HepG2 (cell line): ENCODE results near the gene PALM. TPM values are rescaled to one million over a fixed set of nuclear protein-coding genes. Genes with fewer than 3 reads are reported as not detected.

Experiments used
- ATAC-seq: fragments of 200-7000 bp; cut with Tn5 transposase; 3 replicates; pipeline ENCODE4 v1.9.1; 2020; ENCODE audit warnings: mild to moderate bottlenecking, moderate library complexity
- BruUV-seq: library from RNA; stranded (reverse); fragments of 400-500 nt; replicated peaks from 2 replicates; lab custom pipeline; 2021; lab: Mats Ljungman, UMichigan
- CTCF ChIA-PET: fragments of 300-600 bp; formaldehyde crosslinking; extraction: SDS; loops from one replicate; lab custom pipeline; 2021; ENCODE audit warnings: low total read pairs, inconsistent platforms, low intra/inter-chr PET ratio; lab: Yijun Ruan, JAX
- POLR2A ChIA-PET: fragments of 350-600 bp; sonication (Branson Sonifier 250); formaldehyde crosslinking; loops from one replicate; lab custom pipeline; 2020; ENCODE audit warnings: antibody characterized with exemption, inconsistent platforms; lab: Yijun Ruan, JAX
- DNase-seq: peaks from one replicate; pipeline ENCODE4 v3.0.0-alpha.2; 2015; ENCODE audit warnings: low spot score
- FAIRE-seq: peaks from 3 replicates; lab custom pipeline; 2011; peaks lifted over from hg19 to GRCh38; lab: Jason Lieb, UNC
- H2AFZ ChIP-seq: one replicate; pipeline ENCODE4 v1.6.1; 2011; ENCODE audit warnings: low read length, inconsistent platforms
- H3K27ac ChIP-seq: fragments of 300-600 bp; 3 replicates; pipeline ENCODE4 v1.8.0; 2011; ENCODE audit warnings: mixed run types, mild to moderate bottlenecking, mixed read lengths, low read length, inconsistent platforms; ENCODE audit not compliant: insufficient read depth; ENCODE audit errors: extremely low read length
- H3K27me3 ChIP-seq, 2 experiments: fragments of 200-600 bp in 1 of 2; 2 replicates in 1 of 2; 3 replicates in 1 of 2; pipeline versions ENCODE4 v1.6.0 to v1.8.0; 2011; ENCODE audit warnings: low read length in 2 of 2, mild to moderate bottlenecking in 2 of 2, moderate library complexity in 2 of 2, inconsistent platforms in 1 of 2; ENCODE audit not compliant: insufficient read depth in 2 of 2, control insufficient read depth in 1 of 2
- H3K36me3 ChIP-seq, 2 experiments: fragments of 200-600 bp in 1 of 2; replicated peaks in 1 of 2; 2 replicates in 1 of 2; 3 replicates in 1 of 2; pipeline versions ENCODE4 v1.5.1 to v1.8.0; 2011; ENCODE audit warnings: low read length in 2 of 2, inconsistent platforms in 1 of 2; ENCODE audit not compliant: insufficient read depth in 2 of 2, control insufficient read depth in 1 of 2
- H3K4me1 ChIP-seq: 2 replicates; pipeline ENCODE4 v1.5.1; 2012; ENCODE audit warnings: low read length, inconsistent platforms; ENCODE audit not compliant: insufficient read depth
- H3K4me2 ChIP-seq: 2 replicates; pipeline ENCODE4 v1.6.0; 2011; ENCODE audit warnings: low read depth, low read length, inconsistent platforms
- H3K4me3 ChIP-seq, 3 experiments: fragments of 200-600 bp in 1 of 3; sonication (generic), shearing (Covaris generic) in 1 of 3; replicated peaks in 1 of 3; 2 replicates each; pipeline ENCODE4 v1.5.1; 2011 to 2016; ENCODE audit warnings: low read length in 3 of 3, inconsistent platforms in 2 of 3, low read depth in 2 of 3, mild to moderate bottlenecking in 2 of 3, control low read depth in 1 of 3, mixed read lengths in 1 of 3; ENCODE audit not compliant: insufficient read depth in 1 of 3
- H3K79me2 ChIP-seq: one replicate; pipeline ENCODE4 v1.6.1; 2011; ENCODE audit warnings: low read length, inconsistent platforms; ENCODE audit not compliant: insufficient read depth
- H3K9ac ChIP-seq: 2 replicates; pipeline ENCODE4 v1.6.0; 2011; ENCODE audit warnings: mild to moderate bottlenecking, low read depth, low read length, inconsistent platforms; ENCODE audit not compliant: insufficient read depth
- H3K9me3 ChIP-seq: 2 replicates; pipeline ENCODE4 v1.5.1; 2012; ENCODE audit warnings: mild to moderate bottlenecking, low read length
- H4K20me1 ChIP-seq: 2 replicates; pipeline ENCODE4 v1.6.0; 2011; ENCODE audit warnings: inconsistent platforms, mild to moderate bottlenecking, low read length, moderate library complexity; ENCODE audit not compliant: insufficient read depth
- ZBTB38 ChIP-seq: sonication (generic); formaldehyde crosslinking; IDR thresholded peaks from 2 replicates; pipeline ENCODE4 v1.5.1; 2020; ENCODE audit warnings: mild to moderate bottlenecking, missing genetic modification reagents
- WGBS: methylation state at CpG from one replicate; pipeline ENCODE4 v1.1.6; 2017; ENCODE audit warnings: low lambda C conversion rate; 5-methylcytosine and 5-hydroxymethylcytosine counted together
- in situ Hi-C: cut with HindIII; loops from 2 replicates; pipeline ENCODE4 v1.10.0; 2017; ENCODE audit warnings: low pct_unique_long_range_greater_than_20kb; ENCODE audit not compliant: extremely low pct_ligation_motif_present
- intact Hi-C: fragments of 100-400 bp; cut with micrococcal nuclease; formaldehyde crosslinking; loops from one replicate; pipeline ENCODE4 v1.10.0; 2022; ENCODE audit not compliant: unreplicated experiment
- polyA plus RNA-seq, 8 experiments: library from polyadenylated mRNA; depleted of rRNA in 3 of 8; stranded (reverse) in 7 of 8; unstranded in 1 of 8; fragments of >200 nt; fragmentation: Illumina TruSeq in 4 of 8; extraction: Trizol in 4 of 8; gene quantifications; 2 replicates each; pipeline versions ENCODE4 v1.2.1 to v1.2.3, GENCODE V29; 2011 to 2016; ENCODE audit warnings: low read depth in 4 of 8, missing spikeins in 1 of 8, mixed read lengths in 1 of 8; ENCODE audit not compliant: insufficient read depth in 1 of 8
- total RNA-seq, 5 experiments: library from RNA; depleted of rRNA; stranded (reverse); fragments of >200 nt; fragmentation: Illumina TruSeq; extraction: Trizol; gene quantifications; 2 replicates each; pipeline ENCODE4 v1.2.3, GENCODE V29; 2016; ENCODE audit warnings: low read depth in 1 of 5
- TF ChIP-seq, protein P1 (sequence below): sonication (generic); formaldehyde crosslinking; IDR thresholded peaks from 2 replicates; pipeline ENCODE4 v1.4.0; 2020; ENCODE audit warnings: missing genetic modification reagents
- TF ChIP-seq, protein P2 (sequence below): sonication (generic); formaldehyde crosslinking; IDR thresholded peaks from 2 replicates; pipeline ENCODE4 v1.4.0; 2020; ENCODE audit warnings: mild to moderate bottlenecking, missing genetic modification reagents

Gene PALM
- total and polyA plus RNA-seq, 2 of the 13 experiments (the other 11 are each of a cell fraction or from before 2014, with no cell fraction given) = 4.0 to 9.7 TPM

DNA sequence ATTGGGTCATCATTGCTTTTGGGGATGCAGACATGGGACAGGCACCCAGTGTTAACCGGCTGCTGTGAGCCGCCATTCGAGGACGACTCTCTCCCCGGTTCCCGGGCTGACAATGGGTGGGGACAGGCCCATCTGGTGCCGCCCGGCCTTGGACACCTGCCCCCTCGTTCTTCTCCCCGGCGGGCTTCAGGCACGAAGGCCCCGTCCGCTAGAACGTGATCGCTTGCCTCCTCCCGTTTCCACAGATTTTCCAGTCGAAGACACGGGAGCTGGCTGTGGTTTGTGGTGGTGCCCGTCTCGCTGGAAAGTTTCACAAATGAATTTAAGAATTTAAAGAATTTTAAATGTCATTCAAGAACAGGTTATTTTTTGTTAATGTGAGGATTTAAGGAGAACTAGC lies 2.0 kb downstream of the PALM start:
- H3K27ac ChIP-seq = no peak overlapping the region
- H3K36me3 ChIP-seq = no peaks in the 10 kb centered on the region
- H3K9me3 ChIP-seq = 0 out of 2 replicates have a peak, but pooled peaks cover 4% of the 10 kb centered on the region
- no peaks in the 10 kb centered on the region for H4K20me1 ChIP-seq
- no peak overlapping the region for H2AFZ ChIP-seq
- H3K27me3 ChIP-seq = no peaks in the 10 kb centered on the region
- WGBS = 75% methylated on average over 13 of the region's 21 CpGs
- no peak for FAIRE-seq
- TF ChIP-seq ZBTB38 (CRISPR knock-in tag) = peak; percentile 60; the same call in 1 of the 2 replicates
- TF ChIP-seq, protein P1, sequence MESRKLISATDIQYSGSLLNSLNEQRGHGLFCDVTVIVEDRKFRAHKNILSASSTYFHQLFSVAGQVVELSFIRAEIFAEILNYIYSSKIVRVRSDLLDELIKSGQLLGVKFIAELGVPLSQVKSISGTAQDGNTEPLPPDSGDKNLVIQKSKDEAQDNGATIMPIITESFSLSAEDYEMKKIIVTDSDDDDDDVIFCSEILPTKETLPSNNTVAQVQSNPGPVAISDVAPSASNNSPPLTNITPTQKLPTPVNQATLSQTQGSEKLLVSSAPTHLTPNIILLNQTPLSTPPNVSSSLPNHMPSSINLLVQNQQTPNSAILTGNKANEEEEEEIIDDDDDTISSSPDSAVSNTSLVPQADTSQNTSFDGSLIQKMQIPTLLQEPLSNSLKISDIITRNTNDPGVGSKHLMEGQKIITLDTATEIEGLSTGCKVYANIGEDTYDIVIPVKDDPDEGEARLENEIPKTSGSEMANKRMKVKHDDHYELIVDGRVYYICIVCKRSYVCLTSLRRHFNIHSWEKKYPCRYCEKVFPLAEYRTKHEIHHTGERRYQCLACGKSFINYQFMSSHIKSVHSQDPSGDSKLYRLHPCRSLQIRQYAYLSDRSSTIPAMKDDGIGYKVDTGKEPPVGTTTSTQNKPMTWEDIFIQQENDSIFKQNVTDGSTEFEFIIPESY (CRISPR knock-in tag) = peak; percentile 53; the same call in 1 of the 2 replicates
- TF ChIP-seq, protein P2, sequence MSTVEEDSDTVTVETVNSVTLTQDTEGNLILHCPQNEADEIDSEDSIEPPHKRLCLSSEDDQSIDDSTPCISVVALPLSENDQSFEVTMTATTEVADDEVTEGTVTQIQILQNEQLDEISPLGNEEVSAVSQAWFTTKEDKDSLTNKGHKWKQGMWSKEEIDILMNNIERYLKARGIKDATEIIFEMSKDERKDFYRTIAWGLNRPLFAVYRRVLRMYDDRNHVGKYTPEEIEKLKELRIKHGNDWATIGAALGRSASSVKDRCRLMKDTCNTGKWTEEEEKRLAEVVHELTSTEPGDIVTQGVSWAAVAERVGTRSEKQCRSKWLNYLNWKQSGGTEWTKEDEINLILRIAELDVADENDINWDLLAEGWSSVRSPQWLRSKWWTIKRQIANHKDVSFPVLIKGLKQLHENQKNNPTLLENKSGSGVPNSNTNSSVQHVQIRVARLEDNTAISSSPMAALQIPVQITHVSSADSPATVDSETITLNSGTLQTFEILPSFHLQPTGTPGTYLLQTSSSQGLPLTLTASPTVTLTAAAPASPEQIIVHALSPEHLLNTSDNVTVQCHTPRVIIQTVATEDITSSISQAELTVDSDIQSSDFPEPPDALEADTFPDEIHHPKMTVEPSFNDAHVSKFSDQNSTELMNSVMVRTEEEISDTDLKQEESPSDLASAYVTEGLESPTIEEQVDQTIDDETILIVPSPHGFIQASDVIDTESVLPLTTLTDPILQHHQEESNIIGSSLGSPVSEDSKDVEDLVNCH (CRISPR knock-in tag) = no peak
- TF ChIP-seq, all 625 proteins: peak for 2
- no peak for DNase-seq
- Histone ChIP-seq H3K9ac (no peak overlapping the region), H3K4me2 (no peak overlapping the region), H3K4me3 (no peak overlapping the region), H3K79me2 (no peaks in the 10 kb centered on the region), H3K4me1 (peaks cover 47% of the 10 kb centered on the region)
- ChIA-PET CTCF (no interaction called here), POLR2A (interaction anchor here (0.6 kb wide), 1 partner anchor 692 kb away, joined by 3 read pairs; no protein-coding TSS in a partner anchor)
- in situ Hi-C loops = no loop called here
- intact Hi-C loops = no loop called here
- ATAC-seq = no peak
- no TSS peak for BruUV-seq
